MV-4-11 (cell line): ENCODE data around the gene LTC4S.

Source experiments
- DNase-seq: peaks from one replicate; lab custom pipeline; 2025; lab: John Stamatoyannopoulos, UW

Gene LTC4S

GRCh38 chr5:179812135-179812825 is 18.5 kb downstream of the LTC4S start:
- DNase-seq, result no peak

DNA sequence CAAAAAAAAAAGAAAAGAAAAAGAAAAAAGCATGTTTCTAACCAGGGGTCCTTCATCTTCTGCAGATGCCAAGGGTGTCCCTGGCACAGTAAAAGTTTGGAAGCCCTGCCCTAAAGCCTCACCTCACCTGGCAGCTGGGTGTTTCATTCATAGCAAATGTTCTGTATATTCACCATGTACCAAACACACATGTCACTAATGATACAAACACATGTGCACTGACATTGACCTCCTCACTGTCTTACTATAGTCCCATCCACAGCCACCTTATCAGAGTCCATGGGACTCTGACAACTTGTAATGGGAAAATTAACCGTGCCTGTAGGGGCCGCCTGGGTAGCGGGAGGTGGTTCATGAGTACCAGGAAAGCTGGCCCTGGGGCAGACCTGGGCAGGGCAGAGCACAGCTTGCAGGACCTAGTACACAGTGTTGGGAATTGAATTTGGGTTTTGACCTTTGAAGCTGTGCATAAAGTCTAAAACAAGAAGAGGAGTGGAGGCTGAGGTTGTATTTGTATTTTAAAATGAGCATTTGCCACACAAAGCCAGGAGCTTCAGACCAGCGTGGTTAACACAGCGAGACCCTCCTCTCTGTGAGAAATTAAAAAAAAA is 19.3 kb downstream of the LTC4S start:
- DNase-seq, result no peak

DNA sequence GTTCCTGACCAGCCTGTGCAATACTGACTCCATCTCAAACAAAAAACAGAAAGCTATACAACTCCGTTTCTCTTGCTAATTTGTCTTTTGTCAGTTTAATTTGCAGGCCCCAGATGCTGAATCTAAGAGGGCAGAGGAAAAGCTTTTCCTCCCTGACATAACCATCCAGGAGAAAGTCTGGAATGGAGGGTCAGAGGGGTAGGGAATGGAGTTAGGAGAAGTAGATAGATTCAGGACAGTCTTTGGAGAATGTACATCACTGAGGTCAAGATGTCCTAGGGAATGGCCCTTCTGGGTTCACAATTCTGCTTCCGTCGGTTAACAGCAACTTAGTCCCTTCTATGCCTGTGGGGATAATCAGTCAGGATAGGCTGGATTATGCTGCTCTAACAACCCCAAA is 20.3 kb downstream of the LTC4S start:
- no peak for DNase-seq

DNA sequence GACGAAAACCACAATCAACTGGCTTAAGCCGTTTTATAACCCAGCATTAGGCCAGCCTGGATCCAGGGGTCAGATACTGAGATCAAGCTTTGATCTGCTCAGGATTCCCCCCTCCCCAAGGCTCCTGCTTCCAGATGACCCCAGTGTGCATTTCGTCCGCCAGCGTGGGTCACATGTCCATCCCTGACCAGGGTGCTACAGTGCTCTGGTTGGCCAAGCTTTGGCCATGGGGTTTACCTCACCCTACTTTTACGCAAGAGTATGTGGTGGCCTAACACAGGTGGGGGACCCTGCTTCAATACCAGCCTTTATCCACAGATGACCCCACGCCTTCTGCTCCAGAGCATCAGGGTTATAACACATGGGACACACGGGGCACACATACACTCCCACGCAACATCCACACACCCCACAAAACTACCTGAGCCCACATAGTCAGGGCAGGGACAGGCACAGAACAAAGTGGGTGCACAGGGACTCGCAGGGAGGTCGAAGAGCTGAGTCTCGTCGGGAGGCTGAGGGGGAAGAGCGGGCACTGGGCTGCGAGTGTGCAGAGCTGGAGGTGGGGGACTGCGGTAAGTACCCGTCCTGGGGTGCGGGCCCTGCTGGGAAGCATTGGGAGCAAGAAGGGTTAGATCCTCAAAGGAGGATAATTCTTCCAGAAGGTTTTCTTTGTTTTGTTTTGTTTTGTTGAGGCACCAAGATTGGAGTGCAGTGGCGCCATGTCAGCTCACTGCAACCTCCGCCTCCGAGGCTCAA is 21.9 kb downstream of the LTC4S start:
- no peak for DNase-seq

GRCh38 chr5:179816401-179816795 is 22.6 kb downstream of the LTC4S start:
- no peak for DNase-seq

GRCh38 chr5:179816796-179817469 is 23.1 kb downstream of the LTC4S start:
- no peak for DNase-seq

- no peak for DNase-seq
These were observed 23.7 kb downstream of the LTC4S start for GRCh38 chr5:179817470-179817840.

DNA sequence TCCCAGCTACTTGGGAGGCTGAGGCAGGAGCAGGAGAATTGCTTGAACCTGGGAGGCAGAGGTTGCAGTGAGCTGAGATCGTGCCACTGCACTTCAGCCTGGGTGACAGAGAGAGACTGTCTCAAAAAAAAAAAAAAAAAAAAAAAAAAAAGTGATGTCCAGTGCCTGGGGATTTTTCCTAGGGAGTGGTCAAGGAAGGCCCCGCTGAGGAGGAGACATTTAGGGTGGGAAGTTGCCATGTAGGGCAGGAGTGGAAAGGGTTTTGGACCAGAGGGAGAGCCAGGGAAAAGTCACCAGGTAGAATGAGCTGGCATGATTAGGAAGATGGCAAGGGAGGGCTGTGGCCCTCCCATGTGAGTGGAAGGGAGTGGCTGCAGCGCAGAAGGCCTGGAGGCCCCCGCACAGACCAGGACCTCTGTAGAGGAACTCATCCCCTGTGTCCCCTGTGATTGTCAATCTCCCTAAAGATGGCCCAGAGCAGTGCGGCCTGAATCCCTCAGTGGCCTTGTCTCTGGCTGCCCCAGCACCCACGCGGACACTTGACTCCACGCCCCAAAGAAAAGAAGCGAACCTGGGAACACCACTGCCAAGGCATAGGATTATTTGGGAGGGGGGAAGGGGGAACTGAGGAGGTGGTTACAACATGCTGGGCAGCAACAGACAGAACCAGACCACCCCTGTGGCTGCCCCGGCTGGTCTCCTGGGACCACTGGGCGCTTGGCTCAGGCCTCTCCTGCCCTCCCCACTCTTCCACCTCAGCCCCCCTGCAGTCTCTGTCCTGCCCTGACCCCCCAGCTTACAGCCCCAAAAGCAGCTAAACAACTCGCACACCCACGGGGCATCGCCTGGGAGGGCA is 24.3 kb downstream of the LTC4S start:
- no peak for DNase-seq

- DNase-seq, result peak; percentile 83
These were observed 25.0 kb downstream of the LTC4S start for GRCh38 chr5:179818746-179819295.

DNA sequence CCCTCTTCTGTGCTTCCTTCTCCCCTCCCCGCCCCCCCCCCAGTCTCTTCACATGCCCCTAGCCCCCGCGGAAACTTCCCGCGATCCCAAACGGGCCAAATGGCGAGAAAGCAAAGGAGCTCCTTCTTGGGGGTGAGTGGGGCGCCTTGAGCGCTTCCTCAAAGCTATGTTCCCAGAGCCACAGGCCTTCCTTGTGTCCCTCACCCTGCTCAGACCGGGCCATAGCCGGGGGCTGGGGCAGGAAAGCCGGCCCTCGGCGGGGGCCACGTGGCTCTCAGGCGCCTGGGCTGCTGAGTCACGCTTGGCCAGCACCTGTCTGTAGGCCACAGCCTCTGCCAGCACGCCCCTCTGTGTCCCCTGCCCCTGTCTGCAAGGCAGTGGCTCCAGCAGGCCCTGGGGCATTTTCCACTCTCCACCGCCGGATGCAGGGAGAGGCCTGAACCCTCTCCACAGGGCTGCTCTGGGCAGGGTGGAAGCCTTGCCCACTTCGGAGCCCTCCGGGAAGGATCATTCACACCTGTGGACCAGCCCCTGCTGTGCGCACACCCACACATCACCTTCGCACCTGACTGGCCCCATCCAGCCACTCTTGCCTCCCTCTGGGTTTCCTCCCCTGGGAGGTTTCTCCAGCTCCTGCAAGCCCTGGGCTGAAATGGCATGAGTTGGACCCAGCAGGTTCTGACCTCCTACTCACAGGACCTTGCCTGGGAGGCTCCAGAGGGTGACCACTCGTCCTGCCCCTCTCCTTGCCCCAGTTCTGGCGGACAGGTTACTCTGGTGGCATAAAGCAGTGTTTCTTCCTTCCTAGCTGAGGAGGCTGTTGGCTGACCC is 25.7 kb downstream of the LTC4S start:
- DNase-seq, result no peak

DNA sequence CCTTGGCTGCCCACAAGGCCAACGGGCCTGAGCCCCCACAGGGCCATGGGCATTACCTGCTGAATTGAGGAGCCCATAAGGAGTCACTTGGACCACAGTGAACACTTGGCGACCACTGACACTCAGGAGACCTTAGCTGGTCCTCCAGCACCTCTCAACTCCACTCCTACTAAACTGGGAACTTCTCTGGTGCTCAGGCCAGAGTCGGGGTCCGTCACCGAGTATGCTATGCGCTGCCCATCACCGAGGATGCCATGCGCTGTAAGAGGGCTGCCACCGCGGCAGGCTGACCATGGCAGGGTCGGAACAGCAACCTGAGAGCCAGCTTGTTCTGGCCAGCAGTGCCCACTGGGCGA is 26.3 kb downstream of the LTC4S start:
- no peak for DNase-seq

DNA sequence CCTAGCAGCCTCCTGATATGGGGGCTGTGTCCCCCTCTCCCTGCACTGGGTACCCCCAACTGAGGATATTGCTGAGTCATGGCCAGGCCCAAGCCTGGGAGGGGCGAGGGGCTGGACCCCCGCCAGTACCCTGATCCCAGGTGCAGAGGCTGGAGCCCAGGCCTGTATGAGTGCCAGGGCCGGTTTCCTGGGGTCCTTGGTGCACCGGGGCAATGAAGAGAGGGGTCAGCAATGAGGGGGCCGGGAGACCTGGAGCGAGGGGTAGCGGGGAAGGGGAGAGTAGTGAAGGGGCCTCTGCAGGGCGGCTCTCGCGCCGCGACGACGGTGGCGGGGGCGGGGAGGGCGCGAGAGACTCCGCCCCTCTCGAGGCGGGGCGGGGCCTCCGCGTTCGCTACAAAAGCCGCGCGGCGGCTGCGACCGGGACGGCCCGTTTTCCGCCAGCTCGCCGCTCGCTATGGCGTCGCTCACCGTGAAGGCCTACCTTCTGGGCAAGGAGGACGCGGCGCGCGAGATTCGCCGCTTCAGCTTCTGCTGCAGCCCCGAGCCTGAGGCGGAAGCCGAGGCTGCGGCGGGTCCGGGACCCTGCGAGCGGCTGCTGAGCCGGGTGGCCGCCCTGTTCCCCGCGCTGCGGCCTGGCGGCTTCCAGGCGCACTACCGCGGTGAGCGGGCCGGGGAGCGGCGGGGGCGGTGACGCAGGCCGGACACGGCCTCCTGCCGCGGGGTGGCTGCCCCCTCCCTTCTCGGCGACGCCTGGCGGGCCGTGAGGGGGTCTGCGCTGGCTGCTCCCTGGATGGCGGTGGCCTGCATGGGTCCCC is 26.9 kb downstream of the LTC4S start, which contains the start of gene SQSTM1:
Gene SQSTM1, plus strand, starts transcription at position 423 of the 815 bp plus-strand sequence. Its CDS starts 32 bp downstream, at position 455.
- peak; percentile 57 for DNase-seq

- DNase-seq, result peak; percentile 86
These were observed 27.7 kb downstream of the LTC4S start for GRCh38 chr5:179821298-179822058.

- DNase-seq, result no peak
These were observed 28.3 kb downstream of the LTC4S start for GRCh38 chr5:179822059-179822432.

GRCh38 chr5:179822444-179822990 is 28.7 kb downstream of the LTC4S start:
- no peak for DNase-seq

DNA sequence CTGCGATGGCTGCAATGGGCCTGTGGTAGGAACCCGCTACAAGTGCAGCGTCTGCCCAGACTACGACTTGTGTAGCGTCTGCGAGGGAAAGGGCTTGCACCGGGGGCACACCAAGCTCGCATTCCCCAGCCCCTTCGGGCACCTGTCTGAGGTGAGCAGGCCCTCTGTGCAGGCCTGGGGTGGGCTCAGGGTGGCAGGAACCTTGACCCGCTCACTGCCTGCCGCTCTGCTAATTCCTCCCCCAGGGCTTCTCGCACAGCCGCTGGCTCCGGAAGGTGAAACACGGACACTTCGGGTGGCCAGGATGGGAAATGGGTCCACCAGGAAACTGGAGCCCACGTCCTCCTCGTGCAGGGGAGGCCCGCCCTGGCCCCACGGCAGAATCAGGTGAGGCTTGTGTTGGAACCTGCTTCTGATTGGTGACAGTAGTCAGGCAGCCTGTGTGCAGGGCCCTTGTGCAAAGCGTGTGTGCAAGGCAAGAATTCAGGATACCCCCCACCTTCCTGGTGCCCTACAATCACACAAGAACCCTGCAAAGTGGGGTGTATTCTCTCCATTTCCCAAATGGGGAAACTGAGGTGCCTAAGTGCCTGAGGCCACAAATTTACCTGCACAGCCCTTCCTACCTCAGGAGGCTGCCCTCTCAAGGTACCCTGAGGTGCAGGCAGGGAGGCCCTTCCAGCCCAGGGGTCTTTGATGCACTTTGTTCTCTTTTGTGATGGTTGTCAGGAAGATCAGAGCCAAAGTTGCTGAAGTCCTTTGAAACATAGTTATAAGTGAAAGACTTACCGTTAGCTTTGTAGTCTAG is 30.4 kb downstream of the LTC4S start:
- DNase-seq, result no peak

GRCh38 chr5:179824745-179825112 is 30.9 kb downstream of the LTC4S start:
- DNase-seq, result no peak

DNA sequence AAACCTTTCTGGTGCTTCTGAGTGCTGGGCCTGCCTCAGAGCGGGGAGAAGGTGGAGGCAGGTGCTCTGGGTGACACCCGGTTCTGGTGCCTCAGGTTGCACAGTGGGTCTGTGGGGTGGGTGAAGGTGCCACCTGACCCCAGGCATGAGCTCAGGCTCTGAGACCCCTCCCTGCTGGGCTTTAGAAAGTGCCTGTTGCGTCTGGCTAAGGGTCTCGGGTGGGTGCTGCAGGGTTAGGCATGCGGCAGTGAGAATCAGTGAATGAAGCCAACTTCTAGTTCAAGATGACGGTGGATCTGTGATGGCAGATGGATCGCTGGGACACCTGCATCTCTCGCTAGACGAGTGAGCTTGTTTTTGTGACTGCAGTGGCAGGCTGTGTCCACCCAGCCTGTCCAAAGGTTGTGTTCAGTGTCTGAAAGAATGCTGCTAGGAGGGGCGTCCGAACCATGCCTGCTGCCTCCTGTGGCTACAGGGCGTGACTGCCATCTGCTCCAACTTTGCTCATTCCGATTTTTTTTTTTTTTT is 31.9 kb downstream of the LTC4S start:
- DNase-seq, result no peak
